Body of pancreas (tissue), 4 donors: Measurements from ENCODE around the gene LTB4R2. TPM values are rescaled to one million over a fixed set of nuclear protein-coding genes. Genes with fewer than 3 reads are reported as not detected.

ENCODE experiments used
- ATAC-seq: fragments of 150-250 bp; one replicate; pipeline ENCODE4 v1.9.1; 2016
- DNase-seq, 4 donors: peaks; one replicate each; pipeline ENCODE4 v3.0.0-alpha.2; 2019
- H3K27ac ChIP-seq, 4 donors: fragments of 200-600 bp; sonication (generic); 1 replicate in 3 of 4; 2 replicates in 1 of 4; pipeline versions ENCODE4 v1.5.1 to v1.6.1; 2016 to 2019; ENCODE audit warnings: mild to moderate bottlenecking in 1 of 4, mixed read lengths in 1 of 4, moderate library complexity in 1 of 4
- H3K27me3 ChIP-seq, 2 donors: fragments of 200-600 bp; sonication (generic); one replicate each; pipeline ENCODE4 v1.6.0; 2016; ENCODE audit warnings: mild to moderate bottlenecking in 1 of 2
- H3K36me3 ChIP-seq, 2 donors: fragments of 200-600 bp; sonication (generic); replicated peaks in 1 of 2; 2 replicates each; pipeline ENCODE4 v1.5.1; 2016; ENCODE audit warnings: low read depth in 2 of 2; ENCODE audit not compliant: insufficient read depth in 1 of 2
- H3K4me1 ChIP-seq: fragments of 200-600 bp; sonication (generic); one replicate; pipeline ENCODE4 v1.6.0; 2016
- H3K4me3 ChIP-seq, 2 donors: fragments of 200-600 bp; sonication (generic); 1 replicate in 1 of 2; 2 replicates in 1 of 2; pipeline ENCODE4 v1.5.1; 2016 to 2019
- H3K9me3 ChIP-seq, 3 donors: fragments of 200-600 bp; sonication (generic); 1 replicate in 2 of 3; 2 replicates in 1 of 3; pipeline ENCODE4 v1.5.1; 2016
- CTCF ChIP-seq, 7 experiments: fragments of 450-650 bp in 4 of 7; fragments of 200-600 bp in 3 of 7; sonication (generic) in 3 of 7; IDR thresholded peaks; one replicate each; pipeline ENCODE4 v1.5.1; 2016 to 2019; ENCODE audit warnings: antibody characterized with exemption in 7 of 7
- POLR2A ChIP-seq, 3 donors: fragments of 450-650 bp; IDR thresholded peaks; one replicate each; pipeline ENCODE4 v1.6.1; 2016; ENCODE audit warnings: antibody characterized with exemption in 3 of 3, mild to moderate bottlenecking in 2 of 3
- WGBS, 2 donors: methylation state at CpG; one replicate each; pipeline ENCODE4 v1.1.5; 2017; 5-methylcytosine and 5-hydroxymethylcytosine counted together
- intact Hi-C: fragments of 100-400 bp; cut with DNase I; formaldehyde crosslinking; loops from one replicate; pipeline ENCODE4 v1.15.1; 2023
- total RNA-seq, 2 donors: library from RNA; depleted of rRNA; stranded (reverse); fragments of >200 nt; gene quantifications; one replicate each; pipeline ENCODE4 v1.1.0, GENCODE V29; 2016

Gene LTB4R2
- total RNA-seq, 2 donors from 2014 or later, result 10.9 to 31.3 TPM

GRCh38 chr14:24267516-24267915, 42.4 kb upstream of the LTB4R2 start:
- no peak overlapping the region for H3K27ac ChIP-seq
- H3K4me3 ChIP-seq, result no peak overlapping the region
- TF ChIP-seq POLR2A (IDR thresholded peaks at IDR 0.05), result no peak
- TF ChIP-seq CTCF (IDR thresholded peaks at IDR 0.05), result no peak
- WGBS, 2 donors, result 90 to 92% methylated on average over 2 to 9 of the region's 9 CpGs
- no peak for DNase-seq
- H3K4me1 ChIP-seq, result peaks cover 16% of the 10 kb centered on the region
- ATAC-seq, result no peak
- no peaks in the 10 kb centered on the region for H3K27me3 ChIP-seq
- intact Hi-C loops, result no loop called here
- H3K9me3 ChIP-seq, result no peaks in the 10 kb centered on the region
- peaks cover 0 to 15% of the 10 kb centered on the region in 2 donors for H3K36me3 ChIP-seq

- 88 to 90% methylated on average over 9 of the region's 9 CpGs for WGBS, 2 donors
- TF ChIP-seq CTCF (IDR thresholded peaks at IDR 0.05) (no peak), POLR2A (IDR thresholded peaks at IDR 0.05) (no peak)
- peaks cover 0 to 15% of the 10 kb centered on the region in 2 donors for H3K36me3 ChIP-seq
These were observed 41.7 kb upstream of the LTB4R2 start for GRCh38 chr14:24268225-24268624.

GRCh38 chr14:24269368-24269767, 40.6 kb upstream of the LTB4R2 start:
- H3K4me3 ChIP-seq, result no peak overlapping the region
- ATAC-seq (no peak), DNase-seq (no peak)
- H3K4me1 ChIP-seq, result peaks cover 35% of the 10 kb centered on the region
- peaks cover 0 to 15% of the 10 kb centered on the region in 2 donors for H3K36me3 ChIP-seq
- WGBS, 2 donors, result 91 to 97% methylated on average over 5 to 8 of the region's 8 CpGs
- no peak overlapping the region for H3K27ac ChIP-seq
- no peaks in the 10 kb centered on the region for H3K9me3 ChIP-seq
- no peak for TF ChIP-seq POLR2A (IDR thresholded peaks at IDR 0.05)
- H3K27me3 ChIP-seq, result no peaks in the 10 kb centered on the region
- intact Hi-C loops, result no loop called here

More at GRCh38 chr14:24268225-24268624, 41.7 kb upstream of the LTB4R2 start:
- Histone ChIP-seq H3K4me1 (peaks cover 23% of the 10 kb centered on the region), H3K9me3 (no peaks in the 10 kb centered on the region), H3K27me3 (no peaks in the 10 kb centered on the region), H3K4me3 (no peak overlapping the region), H3K27ac (no peak overlapping the region)
- ATAC-seq (no peak), DNase-seq (no peak)
- intact Hi-C loops, result no loop called here

- Histone ChIP-seq H3K9me3 (no peaks in the 10 kb centered on the region), H3K27me3 (no peaks in the 10 kb centered on the region), H3K4me1 (peaks cover 41% of the 10 kb centered on the region), H3K27ac (no peak overlapping the region), H3K4me3 (no peak overlapping the region), H3K36me3 (peaks cover 0 to 15% of the 10 kb centered on the region in 2 donors)
- ATAC-seq, result no peak
- no peak for DNase-seq
- intact Hi-C loops, result no loop called here
- 86 to 93% methylated on average over 12 to 14 of the region's 14 CpGs for WGBS, 2 donors
- TF ChIP-seq POLR2A (IDR thresholded peaks at IDR 0.05), result no peak
- TF ChIP-seq CTCF (IDR thresholded peaks at IDR 0.05), result no peak
These were observed 39.9 kb upstream of the LTB4R2 start for GRCh38 chr14:24269910-24270536.

- Histone ChIP-seq H3K9me3 (no peaks in the 10 kb centered on the region), H3K4me1 (peaks cover 45% of the 10 kb centered on the region), H3K27ac (peak overlapping the region; percentile 90 to 96 (median 94)), H3K4me3 (peak overlapping the region; percentile 56 to 94), H3K36me3 (peaks cover 0 to 15% of the 10 kb centered on the region in 2 donors), H3K27me3 (no peaks in the 10 kb centered on the region)
- no peak for DNase-seq
- no peak for TF ChIP-seq POLR2A (IDR thresholded peaks at IDR 0.05)
- no peak for TF ChIP-seq CTCF (IDR thresholded peaks at IDR 0.05)
- intact Hi-C loops, result no loop called here
- ATAC-seq, result no peak
- 13 to 90% methylated on average over 2 to 13 of the region's 13 CpGs for WGBS, 2 donors
These were observed 39.3 kb upstream of the LTB4R2 start for GRCh38 chr14:24270537-24271133.
